NOMO-1 (cell line): ENCODE measurements around the gene SLC22A4.

Experiments used
- DNase-seq, 2 experiments: peaks; one replicate each; lab custom pipeline; 2025; ENCODE audit not compliant: unreplicated experiment in 2 of 2; lab: John Stamatoyannopoulos, UW

The SLC22A4 gene

DNA sequence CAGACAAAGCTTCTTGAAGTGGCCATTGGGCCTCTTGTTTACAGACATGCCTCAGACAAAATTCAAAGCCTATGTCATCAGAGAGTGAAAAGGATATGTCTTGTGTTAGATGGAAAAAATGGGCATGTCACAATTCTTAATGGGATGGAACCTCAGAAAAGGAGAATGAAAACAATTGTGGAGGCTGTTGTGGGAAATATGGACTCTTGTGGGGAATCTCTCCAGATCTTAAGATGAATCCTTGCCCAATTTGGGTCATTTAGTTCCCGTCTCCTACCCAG lies 94.8 kb downstream of the SLC22A4 start:
- DNase-seq = no peak

DNA sequence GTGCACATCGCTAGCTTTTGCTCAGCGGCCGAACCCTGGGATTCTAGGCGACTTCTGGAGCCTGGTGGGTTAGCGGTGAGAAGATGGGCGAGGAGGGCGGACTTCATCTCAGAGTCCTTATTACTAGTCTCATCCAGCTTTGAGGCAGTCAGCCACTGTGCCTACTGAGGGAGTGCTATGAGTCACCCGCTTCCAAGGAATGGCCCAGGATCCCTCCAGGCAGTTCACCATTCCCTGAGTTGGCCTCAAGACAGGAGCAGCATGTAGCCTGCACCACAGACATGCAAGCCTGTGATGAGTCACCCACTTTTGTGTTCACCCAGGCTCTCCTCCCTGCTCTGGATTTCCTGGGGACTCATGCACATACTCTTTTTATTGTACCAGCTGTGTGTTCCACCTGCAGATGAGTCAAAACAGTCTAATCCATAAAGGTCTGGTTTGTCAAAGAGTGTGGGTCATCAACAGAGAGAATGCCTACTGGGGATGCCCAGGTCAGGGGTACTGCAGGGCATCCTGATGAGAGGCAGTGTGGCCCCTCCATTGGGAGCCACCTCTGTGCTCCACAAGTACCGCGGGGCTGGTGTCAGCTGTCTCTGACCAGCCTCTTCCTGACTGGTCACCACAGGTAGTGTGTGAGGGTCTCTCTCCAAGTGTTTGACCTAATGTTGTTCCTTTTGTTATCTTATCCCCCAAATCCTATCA lies 95.5 kb downstream of the SLC22A4 start:
- DNase-seq = no peak

DNA sequence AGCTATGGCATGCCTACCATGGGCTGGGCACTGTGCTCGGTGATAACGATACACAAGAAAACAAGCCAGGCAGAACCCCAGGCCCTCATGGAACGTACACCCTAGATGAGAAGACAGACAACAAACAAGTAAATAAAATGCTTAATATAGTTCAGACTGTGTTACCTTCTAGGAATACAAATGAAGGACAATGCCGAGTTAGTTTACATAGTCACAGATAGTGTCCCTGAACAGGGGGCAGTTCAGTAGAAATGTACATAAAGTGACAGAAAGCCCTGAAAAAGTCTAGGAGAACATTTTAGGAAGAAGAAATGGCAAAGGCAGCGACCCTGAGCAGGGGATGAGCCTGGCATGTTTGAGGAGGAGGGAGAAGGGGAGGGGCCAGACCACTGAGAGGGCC lies 97.1 kb downstream of the SLC22A4 start:
- no peak for DNase-seq

DNA sequence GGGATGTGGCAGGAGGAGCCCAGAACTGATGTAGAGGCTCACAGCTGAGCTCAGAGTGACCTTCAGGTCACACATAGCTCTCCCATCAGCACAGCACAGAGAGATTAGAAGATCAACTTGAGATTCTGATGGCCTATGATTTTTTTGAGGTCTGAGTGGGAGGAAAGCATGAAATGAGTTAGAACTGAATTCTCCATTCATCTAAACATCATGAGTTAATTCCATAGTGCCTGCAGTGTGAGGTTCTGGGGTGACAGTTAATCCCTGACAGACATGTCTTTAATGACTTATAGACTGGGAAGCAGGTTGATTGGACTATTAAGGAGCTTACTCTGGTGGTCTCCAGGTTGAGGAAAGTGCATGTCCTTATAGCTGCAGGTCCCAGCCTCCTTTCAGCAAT lies 97.7 kb downstream of the SLC22A4 start:
- DNase-seq = no peak

DNA sequence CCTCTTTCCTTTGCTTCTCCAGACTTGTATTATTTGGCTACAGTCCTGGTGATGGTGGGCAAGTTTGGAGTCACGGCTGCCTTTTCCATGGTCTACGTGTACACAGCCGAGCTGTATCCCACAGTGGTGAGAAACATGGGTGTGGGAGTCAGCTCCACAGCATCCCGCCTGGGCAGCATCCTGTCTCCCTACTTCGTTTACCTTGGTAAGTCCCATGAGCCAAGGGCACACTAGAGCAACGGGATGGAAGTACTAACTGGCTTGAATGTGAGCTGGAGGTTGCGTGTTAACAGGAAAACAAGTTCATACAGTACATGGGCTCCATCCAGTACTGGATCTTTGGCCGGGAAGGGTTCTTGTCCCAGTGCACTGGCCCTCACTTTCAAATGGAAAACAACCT lies 98.2 kb downstream of the SLC22A4 start:
- no peak for DNase-seq

DNA sequence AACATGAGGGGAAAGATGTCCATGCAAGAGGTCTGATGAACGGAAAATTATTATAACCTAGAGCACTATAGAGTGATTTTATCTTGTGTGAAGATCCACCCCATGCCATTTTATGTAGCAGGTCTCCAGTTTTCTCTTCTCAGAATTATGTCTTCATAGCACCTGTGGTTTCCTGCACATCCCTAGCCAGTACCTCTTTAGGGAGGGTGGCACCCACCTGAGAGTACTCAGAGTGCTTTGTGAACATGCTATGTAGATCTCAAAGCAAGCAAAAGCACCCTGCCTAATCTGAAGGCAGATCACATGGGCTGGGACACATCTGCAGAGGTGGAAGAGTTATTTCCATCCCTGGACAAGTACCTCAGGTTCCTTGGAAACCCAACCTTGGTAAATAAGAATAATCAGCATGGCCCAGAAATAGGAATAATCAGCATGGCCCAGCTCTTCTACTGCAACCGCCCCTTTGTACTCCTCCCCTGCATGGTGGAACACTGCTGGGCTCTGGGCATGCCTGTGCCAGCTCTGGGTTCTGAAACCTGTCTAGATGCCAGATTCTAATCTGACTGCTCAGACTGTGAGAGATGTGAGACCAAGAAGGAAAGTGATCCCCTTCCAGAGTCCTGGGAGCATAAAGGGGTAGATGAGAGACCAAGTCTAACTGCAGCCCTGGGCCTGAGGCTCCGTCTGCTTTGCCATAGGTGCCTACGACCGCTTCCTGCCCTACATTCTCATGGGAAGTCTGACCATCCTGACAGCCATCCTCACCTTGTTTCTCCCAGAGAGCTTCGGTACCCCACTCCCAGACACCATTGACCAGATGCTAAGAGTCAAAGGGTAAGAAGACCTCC lies 99.0 kb downstream of the SLC22A4 start:
- DNase-seq = no peak
